ENCODE measurements around the gene ALPP. TPM values are rescaled to one million over a fixed set of nuclear protein-coding genes. Genes with fewer than 3 reads are reported as not detected.
A peak's percentile ranks its signal among the peaks of the same experiment; 100 is the strongest.

ALPP gene
- polyA plus RNA-seq, 3 donors, result not detected

DNA sequence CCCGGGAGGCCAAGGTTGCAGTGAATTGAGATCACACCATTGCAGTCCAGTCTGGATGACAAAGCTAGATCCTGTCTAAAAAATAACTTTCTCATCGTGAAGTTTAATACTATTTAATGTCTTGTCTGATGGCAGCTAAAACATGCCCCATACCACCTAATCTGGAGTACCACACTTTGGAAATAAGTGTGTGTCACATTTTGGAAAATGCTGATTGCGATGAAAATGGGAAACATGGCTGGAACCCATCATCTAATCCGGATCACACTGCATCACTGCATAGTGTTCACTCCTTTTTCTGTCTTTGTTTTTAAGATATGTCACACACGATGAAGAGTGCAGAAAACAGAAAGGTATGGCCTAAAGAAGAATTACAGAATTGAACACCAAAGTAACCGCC is 31.2 kb upstream of the ALPP start:
- Histone ChIP-seq H3K27me3 (ENCODE audit: control insufficient read depth in 2 of 2, insufficient read depth in 2 of 2, low read length in 2 of 2) (peaks cover 2 to 36% of the 10 kb centered on the region in 2 donors), H2AFZ (ENCODE audit: insufficient read depth, low read depth, low read length, poor library complexity, severe bottlenecking) (no peak overlapping the region), H3K4me3 (replicated peaks in 1 of 3; ENCODE audit: low read depth in 2 of 3, low read length in 3 of 3) (no peak overlapping the region), H3K9ac (ENCODE audit: insufficient read depth, low read length, poor library complexity, severe bottlenecking) (no peak overlapping the region), H3K27ac (ENCODE audit: low read depth in 1 of 2, low read length in 2 of 2) (no peak overlapping the region), H3K36me3 (replicated peaks in 1 of 2; ENCODE audit: control insufficient read depth in 1 of 2, insufficient read depth in 2 of 2, low read length in 2 of 2) (no peaks in the 10 kb centered on the region), H3K4me1 (ENCODE audit: control insufficient read depth in 1 of 2, insufficient read depth in 2 of 2, low read length in 2 of 2) (no peaks in the 10 kb centered on the region), H3K9me3 (replicated peaks in 1 of 2; ENCODE audit: control insufficient read depth in 1 of 2, insufficient read depth in 1 of 2, low read length in 2 of 2) (no peaks in the 10 kb centered on the region), H3K79me2 (ENCODE audit: insufficient read depth, low read length) (no peaks in the 10 kb centered on the region), H4K20me1 (ENCODE audit: insufficient read depth, low read length) (no peaks in the 10 kb centered on the region), H3K4me2 (replicated peaks; ENCODE audit: extremely low read depth, low read length, poor library complexity, severe bottlenecking) (no peak overlapping the region)
- no peak overlapping the region for H3K27ac Mint-ChIP-seq
- H3K27me3 Mint-ChIP-seq (ENCODE audit: low read depth in 3 of 3), result peaks cover 35 to 66% (median 36%) of the 10 kb centered on the region in 3 donors
- no peak overlapping the region for H3K4me3 Mint-ChIP-seq
- H3K4me1 Mint-ChIP-seq, result no peaks in the 10 kb centered on the region
- DNase-seq, result no peak
- intact Hi-C loops (cut with micrococcal nuclease), result no loop called here
- no peak for TF ChIP-seq CTCF (IDR thresholded peaks at IDR 0.05)
- peaks cover 0 to 4% (median 0%) of the 10 kb centered on the region in 7 donors for H3K9me3 Mint-ChIP-seq
- H3K36me3 Mint-ChIP-seq, result no peaks in the 10 kb centered on the region
- 67% methylated on average over 3 of the region's 6 CpGs for WGBS (ENCODE audit: insufficient coverage)

GRCh38 chr2:232348936-232349335 is 29.6 kb upstream of the ALPP start:
- Histone ChIP-seq H3K27me3 (ENCODE audit: control insufficient read depth in 2 of 2, insufficient read depth in 2 of 2, low read length in 2 of 2) (peaks cover 2 to 47% of the 10 kb centered on the region in 2 donors), H4K20me1 (ENCODE audit: insufficient read depth, low read length) (no peaks in the 10 kb centered on the region), H3K36me3 (replicated peaks in 1 of 2; ENCODE audit: control insufficient read depth in 1 of 2, insufficient read depth in 2 of 2, low read length in 2 of 2) (no peaks in the 10 kb centered on the region), H3K4me2 (replicated peaks; ENCODE audit: extremely low read depth, low read length, poor library complexity, severe bottlenecking) (no peak overlapping the region), H3K79me2 (ENCODE audit: insufficient read depth, low read length) (no peaks in the 10 kb centered on the region), H3K9ac (ENCODE audit: insufficient read depth, low read length, poor library complexity, severe bottlenecking) (no peak overlapping the region), H3K27ac (ENCODE audit: low read depth in 1 of 2, low read length in 2 of 2) (no peak overlapping the region), H2AFZ (ENCODE audit: insufficient read depth, low read depth, low read length, poor library complexity, severe bottlenecking) (no peak overlapping the region), H3K4me3 (replicated peaks in 1 of 3; ENCODE audit: low read depth in 2 of 3, low read length in 3 of 3) (no peak overlapping the region), H3K9me3 (replicated peaks in 1 of 2; ENCODE audit: control insufficient read depth in 1 of 2, insufficient read depth in 1 of 2, low read length in 2 of 2) (no peaks in the 10 kb centered on the region), H3K4me1 (ENCODE audit: control insufficient read depth in 1 of 2, insufficient read depth in 2 of 2, low read length in 2 of 2) (no peaks in the 10 kb centered on the region)
- no peak for TF ChIP-seq CTCF (IDR thresholded peaks at IDR 0.05)
- peaks cover 43 to 76% (median 45%) of the 10 kb centered on the region in 3 donors for H3K27me3 Mint-ChIP-seq (ENCODE audit: low read depth in 3 of 3)
- H3K36me3 Mint-ChIP-seq, result no peaks in the 10 kb centered on the region
- H3K4me1 Mint-ChIP-seq, result no peaks in the 10 kb centered on the region
- H3K27ac Mint-ChIP-seq, result no peak overlapping the region
- WGBS (ENCODE audit: insufficient coverage), result 27% methylated on average over 6 of the region's 6 CpGs
- H3K9me3 Mint-ChIP-seq, result peaks cover 0 to 4% (median 0%) of the 10 kb centered on the region in 7 donors
- H3K4me3 Mint-ChIP-seq, result peak overlapping the region in 1 of 2 donors; percentile 26
- intact Hi-C loops (cut with micrococcal nuclease), result no loop called here
- DNase-seq, result no peak

All from CD14-positive monocyte (primary cell).